OCI-LY1 (cell line): ENCODE measurements around the gene RAPGEF6.

ENCODE experiments used
- H2AFZ ChIP-seq: fragments of 200-600 bp; sonication (generic), shearing (Covaris generic); 2 replicates; pipeline ENCODE4 v1.6.0; 2014; ENCODE audit warnings: antibody characterized with exemption, mild to moderate bottlenecking, low read length
- H3F3A ChIP-seq: fragments of 200-600 bp; sonication (generic), shearing (Covaris generic); 2 replicates; pipeline ENCODE4 v1.6.0; 2014; ENCODE audit warnings: mild to moderate bottlenecking, antibody characterized with exemption, low read length, moderate library complexity; ENCODE audit not compliant: insufficient read depth
- H3K27ac ChIP-seq: fragments of 200-600 bp; sonication (generic); 2 replicates; pipeline ENCODE4 v1.5.1; 2014; ENCODE audit warnings: low read length, mixed run types, mild to moderate bottlenecking, low read depth; ENCODE audit not compliant: poor library complexity, severe bottlenecking
- H3K27me3 ChIP-seq: fragments of 200-600 bp; sonication (generic); 2 replicates; pipeline ENCODE4 v1.6.0; 2014; ENCODE audit warnings: antibody characterized with exemption, mild to moderate bottlenecking, low read length, moderate library complexity; ENCODE audit not compliant: insufficient read depth
- H3K36me3 ChIP-seq: fragments of 200-600 bp; sonication (generic); 2 replicates; pipeline ENCODE4 v1.6.1; 2014; ENCODE audit warnings: mild to moderate bottlenecking, antibody characterized with exemption, low read length, moderate library complexity, mixed read lengths; ENCODE audit not compliant: insufficient read depth
- H3K4me1 ChIP-seq: fragments of 200-600 bp; sonication (generic); 2 replicates; pipeline ENCODE4 v1.5.1; 2014; ENCODE audit warnings: mild to moderate bottlenecking, low read length, moderate library complexity; ENCODE audit not compliant: insufficient read depth, severe bottlenecking
- H3K4me2 ChIP-seq: fragments of 200-600 bp; sonication (generic), shearing (Covaris generic); 2 replicates; pipeline ENCODE4 v1.6.1; 2014; ENCODE audit warnings: low read length
- H3K4me3 ChIP-seq: fragments of 200-600 bp; sonication (generic); 2 replicates; pipeline ENCODE4 v1.5.1; 2014; ENCODE audit warnings: low read length, low read depth, mild to moderate bottlenecking, mixed read lengths; ENCODE audit not compliant: poor library complexity, severe bottlenecking
- H3K79me2 ChIP-seq: fragments of 200-600 bp; shearing (Covaris generic); 2 replicates; pipeline ENCODE4 v1.6.1; 2016; ENCODE audit warnings: mixed run types, low read length, mixed read lengths; ENCODE audit not compliant: insufficient read depth
- H3K9ac ChIP-seq: fragments of 200-600 bp; sonication (generic), shearing (Covaris generic); 2 replicates; pipeline ENCODE4 v1.6.1; 2014; ENCODE audit warnings: mild to moderate bottlenecking, low read length, mixed read lengths
- H3K9me2 ChIP-seq: fragments of 200-600 bp; sonication (generic), shearing (Covaris generic); 2 replicates; pipeline ENCODE4 v1.6.1; 2014; ENCODE audit warnings: low read depth, mild to moderate bottlenecking, low read length, mixed read lengths
- H3K9me3 ChIP-seq: fragments of 200-600 bp; shearing (Covaris generic); 2 replicates; pipeline ENCODE4 v1.6.1; 2014; ENCODE audit warnings: low read length, mixed read lengths
- H4K20me1 ChIP-seq: fragments of 200-600 bp; sonication (generic), shearing (Covaris generic); 2 replicates; pipeline ENCODE4 v1.6.0; 2016; ENCODE audit warnings: mild to moderate bottlenecking, low read length; ENCODE audit not compliant: insufficient read depth
- CTCF ChIP-seq: fragments of 200-600 bp; sonication (generic), shearing (Covaris generic); IDR thresholded peaks from 2 replicates; pipeline ENCODE4 v1.5.1; 2017; ENCODE audit warnings: mild to moderate bottlenecking, antibody characterized with exemption, low read length, moderate library complexity, mixed read lengths
- EZH2 ChIP-seq: fragments of 200-600 bp; sonication (generic), shearing (Covaris generic); IDR thresholded peaks from 2 replicates; pipeline ENCODE4 v1.8.0; 2017; ENCODE audit warnings: borderline replicate concordance, mixed run types, mild to moderate bottlenecking, antibody characterized with exemption, low read length, moderate library complexity, mixed read lengths

Gene RAPGEF6

GRCh38 chr5:131659841-131660240, 24.8 kb upstream of the RAPGEF6 start:
- TF ChIP-seq EZH2 (no peak), CTCF (no peak)
- Histone ChIP-seq H2AFZ (no peak overlapping the region), H3K9me3 (peaks cover 9% of the 10 kb centered on the region; the same call in 1 of the 2 replicates), H3K4me2 (no peak overlapping the region), H3K4me1 (no peaks in the 10 kb centered on the region), H3K27ac (no peak overlapping the region), H3K9ac (no peak overlapping the region), H3K27me3 (no peaks in the 10 kb centered on the region), H3K9me2 (no peaks in the 10 kb centered on the region), H3F3A (no peaks in the 10 kb centered on the region), H4K20me1 (no peaks in the 10 kb centered on the region), H3K4me3 (no peak overlapping the region), H3K36me3 (peaks cover 49% of the 10 kb centered on the region), H3K79me2 (no peaks in the 10 kb centered on the region)

GRCh38 chr5:131659290-131659689, 24.3 kb upstream of the RAPGEF6 start:
- Histone ChIP-seq H3K9ac (no peak overlapping the region), H3K9me3 (peaks cover 9% of the 10 kb centered on the region; the same call in 1 of the 2 replicates), H3K27me3 (no peaks in the 10 kb centered on the region), H3K4me2 (no peak overlapping the region), H3K79me2 (no peaks in the 10 kb centered on the region), H3F3A (no peaks in the 10 kb centered on the region), H3K4me3 (no peak overlapping the region), H3K36me3 (peaks cover 47% of the 10 kb centered on the region), H4K20me1 (no peaks in the 10 kb centered on the region), H3K27ac (no peak overlapping the region), H2AFZ (no peak overlapping the region), H3K4me1 (no peaks in the 10 kb centered on the region), H3K9me2 (no peaks in the 10 kb centered on the region)
- no peak for TF ChIP-seq CTCF
- TF ChIP-seq EZH2: no peak

- Histone ChIP-seq H3K27me3 (no peaks in the 10 kb centered on the region), H3K9me3 (no peaks in the 10 kb centered on the region), H3K4me3 (no peak overlapping the region), H3K4me1 (no peaks in the 10 kb centered on the region), H3K79me2 (no peaks in the 10 kb centered on the region), H3K4me2 (no peak overlapping the region), H2AFZ (no peak overlapping the region), H3K9ac (no peak overlapping the region), H4K20me1 (no peaks in the 10 kb centered on the region), H3K27ac (no peak overlapping the region), H3K36me3 (peaks cover 39% of the 10 kb centered on the region), H3F3A (no peaks in the 10 kb centered on the region), H3K9me2 (no peaks in the 10 kb centered on the region)
- TF ChIP-seq CTCF: no peak
- TF ChIP-seq EZH2: no peak
These were observed 19.7 kb upstream of the RAPGEF6 start for GRCh38 chr5:131654776-131655175.
